ENCODE measurements around the gene PSMA3.

The PSMA3 gene

DNA sequence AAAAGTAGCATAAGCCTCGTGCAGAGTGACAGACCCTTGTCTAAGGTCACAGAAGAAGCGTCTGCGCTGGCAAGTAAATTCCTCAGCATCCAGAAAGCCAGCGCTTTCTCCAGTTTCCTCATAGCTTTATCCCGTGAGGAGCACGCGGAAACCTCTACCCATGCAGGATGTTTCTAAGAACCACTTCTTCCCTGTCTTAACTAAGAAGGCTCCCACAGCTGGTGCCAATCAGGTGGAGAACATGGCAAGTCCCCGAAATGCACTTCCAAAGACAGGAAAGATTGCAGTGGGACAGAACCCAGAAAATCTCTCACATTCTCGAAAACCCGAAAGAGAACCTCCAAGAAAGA lies 52.7 kb downstream of the PSMA3 start:
- H3K4me3 ChIP-seq (ENCODE audit: low read depth, low read length): peak overlapping the region; percentile 81
- H3K9ac ChIP-seq: peak overlapping the region; percentile 57
- TF ChIP-seq, protein P1, sequence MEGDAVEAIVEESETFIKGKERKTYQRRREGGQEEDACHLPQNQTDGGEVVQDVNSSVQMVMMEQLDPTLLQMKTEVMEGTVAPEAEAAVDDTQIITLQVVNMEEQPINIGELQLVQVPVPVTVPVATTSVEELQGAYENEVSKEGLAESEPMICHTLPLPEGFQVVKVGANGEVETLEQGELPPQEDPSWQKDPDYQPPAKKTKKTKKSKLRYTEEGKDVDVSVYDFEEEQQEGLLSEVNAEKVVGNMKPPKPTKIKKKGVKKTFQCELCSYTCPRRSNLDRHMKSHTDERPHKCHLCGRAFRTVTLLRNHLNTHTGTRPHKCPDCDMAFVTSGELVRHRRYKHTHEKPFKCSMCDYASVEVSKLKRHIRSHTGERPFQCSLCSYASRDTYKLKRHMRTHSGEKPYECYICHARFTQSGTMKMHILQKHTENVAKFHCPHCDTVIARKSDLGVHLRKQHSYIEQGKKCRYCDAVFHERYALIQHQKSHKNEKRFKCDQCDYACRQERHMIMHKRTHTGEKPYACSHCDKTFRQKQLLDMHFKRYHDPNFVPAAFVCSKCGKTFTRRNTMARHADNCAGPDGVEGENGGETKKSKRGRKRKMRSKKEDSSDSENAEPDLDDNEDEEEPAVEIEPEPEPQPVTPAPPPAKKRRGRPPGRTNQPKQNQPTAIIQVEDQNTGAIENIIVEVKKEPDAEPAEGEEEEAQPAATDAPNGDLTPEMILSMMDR (IDR thresholded peaks at IDR 0.05): no peak
- peak overlapping the region; percentile 87 for H2AFZ ChIP-seq
- H3K36me3 ChIP-seq (ENCODE audit: control insufficient read depth, insufficient read depth, low read length): no peaks in the 10 kb centered on the region
- no peaks in the 10 kb centered on the region for H3K27me3 ChIP-seq (ENCODE audit: control insufficient read depth, insufficient read depth, low read length)
- H3K4me2 ChIP-seq (ENCODE audit: low read length): peak overlapping the region; percentile 92
- H3K4me1 ChIP-seq: peaks cover 8% of the 10 kb centered on the region
- peaks cover 43% of the 10 kb centered on the region for H3K79me2 ChIP-seq
- no peaks in the 10 kb centered on the region for H3K9me3 ChIP-seq (ENCODE audit: control insufficient read depth, low read length)
- H3K27ac ChIP-seq: peak overlapping the region; percentile 98

DNA sequence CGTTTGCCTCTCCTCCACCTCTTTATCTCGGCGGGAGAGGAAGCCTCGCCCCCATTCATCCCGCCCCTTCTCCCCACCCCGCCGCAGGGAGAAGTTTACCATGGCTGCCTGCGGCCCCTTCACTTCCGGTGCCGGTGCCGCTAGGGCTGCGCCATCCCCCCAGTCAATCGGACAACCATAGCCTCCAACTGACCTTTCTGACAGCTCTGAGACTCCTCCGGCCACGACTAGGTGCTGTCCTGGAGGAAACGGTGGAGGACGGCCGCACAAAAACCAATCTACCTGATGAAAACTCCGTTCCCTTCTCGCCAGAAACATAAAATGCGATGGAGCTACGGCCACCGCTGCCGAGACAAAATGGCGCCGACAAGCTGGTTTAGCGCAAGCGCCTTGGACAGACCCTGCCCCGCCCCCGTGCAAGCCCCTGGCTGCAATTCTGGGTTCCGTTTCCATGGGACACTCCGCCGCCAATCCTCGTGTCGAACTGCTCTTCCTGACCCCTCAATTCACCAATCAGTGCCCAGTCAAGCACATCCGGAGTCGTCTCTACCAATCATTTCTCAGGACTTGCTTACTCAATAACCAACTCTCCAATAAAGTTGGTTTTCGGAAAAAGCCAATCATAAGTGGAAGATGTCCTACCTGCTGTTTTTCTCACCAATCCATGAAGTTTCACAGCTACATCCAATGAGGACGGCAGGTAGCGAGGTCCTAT lies 53.3 kb downstream of the PSMA3 start:
- TF ChIP-seq, protein P1 (IDR thresholded peaks at IDR 0.05): peak; percentile 21
- peak overlapping the region; percentile 98 for H3K27ac ChIP-seq
- H3K36me3 ChIP-seq (ENCODE audit: control insufficient read depth, insufficient read depth, low read length): no peaks in the 10 kb centered on the region
- H3K4me1 ChIP-seq: peaks cover 8% of the 10 kb centered on the region
- H3K9me3 ChIP-seq (ENCODE audit: control insufficient read depth, low read length): no peaks in the 10 kb centered on the region
- H3K4me3 ChIP-seq (ENCODE audit: low read depth, low read length): peak overlapping the region; percentile 81
- H3K27me3 ChIP-seq (ENCODE audit: control insufficient read depth, insufficient read depth, low read length): no peaks in the 10 kb centered on the region
- H3K79me2 ChIP-seq: peaks cover 41% of the 10 kb centered on the region
- H3K4me2 ChIP-seq (ENCODE audit: low read length): peak overlapping the region; percentile 92
- peak overlapping the region; percentile 57 for H3K9ac ChIP-seq
- H2AFZ ChIP-seq: peak overlapping the region; percentile 92

DNA sequence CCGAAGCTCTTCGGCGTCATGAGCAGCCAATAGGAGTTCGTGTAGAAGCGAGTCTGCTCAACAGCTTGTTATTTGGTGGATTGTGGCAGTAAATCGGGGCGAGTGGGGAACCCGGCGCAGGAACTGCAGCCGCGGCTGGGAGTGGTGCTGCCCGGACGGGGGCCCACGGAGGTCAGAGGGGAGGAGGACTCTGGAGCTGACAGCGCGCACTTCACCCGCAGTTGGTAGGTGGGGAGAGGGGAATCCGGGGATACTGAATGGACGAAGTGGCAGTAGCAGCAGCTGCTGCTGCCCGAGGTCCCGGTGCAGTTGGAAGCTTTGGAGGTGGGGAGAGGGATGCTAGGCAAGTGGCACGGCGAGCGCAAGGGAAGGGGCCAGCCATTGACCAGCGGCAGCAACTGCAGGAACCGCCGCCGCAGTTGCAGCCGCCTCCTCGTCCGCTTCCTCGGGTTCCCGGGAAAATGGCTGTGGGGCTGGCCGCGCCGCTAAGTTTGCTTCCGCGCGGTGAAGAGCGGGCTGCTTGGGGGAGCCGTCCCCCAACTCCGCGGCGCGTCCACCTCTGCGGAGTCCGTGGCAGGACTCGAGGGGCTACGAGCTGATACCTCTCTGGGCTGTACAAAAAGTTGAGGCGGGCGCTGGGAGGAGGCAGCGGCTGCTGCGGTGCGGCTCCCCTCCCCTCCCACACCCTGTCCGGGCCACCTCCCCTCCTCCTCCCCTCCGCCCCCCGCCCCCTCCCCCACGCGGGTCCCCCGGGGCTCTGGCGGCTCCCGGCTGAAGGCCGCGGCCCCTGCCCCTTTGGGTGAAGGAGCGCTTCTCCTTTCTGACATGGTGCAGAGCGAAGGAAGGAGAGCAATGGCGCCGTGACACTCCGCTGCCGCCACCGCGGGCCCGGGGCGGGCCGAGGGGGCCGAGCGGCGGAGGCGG lies 54.1 kb downstream of the PSMA3 start, which contains the start of gene ARID4A:
Gene ARID4A (plus strand): TSS at position 79 of the 924 bp plus-strand sequence. CDS start 1,300 bp downstream, outside the sequence.
- peak within 1 kb of the TSS; percentile 98 for H3K27ac ChIP-seq
- TF ChIP-seq, protein P1 (IDR thresholded peaks at IDR 0.05): no peak
- H3K4me1 ChIP-seq: peaks cover 8% of the 10 kb centered on the region
- peaks cover 40% of the 10 kb centered on the region for H3K79me2 ChIP-seq
- no peaks in the 10 kb centered on the region for H3K36me3 ChIP-seq (ENCODE audit: control insufficient read depth, insufficient read depth, low read length)
- H3K4me3 ChIP-seq (ENCODE audit: low read depth, low read length): peak within 1 kb of the TSS; percentile 81
- H3K4me2 ChIP-seq (ENCODE audit: low read length): peak within 1 kb of the TSS; percentile 92
- no peaks in the 10 kb centered on the region for H3K9me3 ChIP-seq (ENCODE audit: control insufficient read depth, low read length)
- peak within 1 kb of the TSS; percentile 92 for H2AFZ ChIP-seq
- H3K9ac ChIP-seq: peak within 1 kb of the TSS; percentile 77
- no peaks in the 10 kb centered on the region for H3K27me3 ChIP-seq (ENCODE audit: control insufficient read depth, insufficient read depth, low read length)

DNA sequence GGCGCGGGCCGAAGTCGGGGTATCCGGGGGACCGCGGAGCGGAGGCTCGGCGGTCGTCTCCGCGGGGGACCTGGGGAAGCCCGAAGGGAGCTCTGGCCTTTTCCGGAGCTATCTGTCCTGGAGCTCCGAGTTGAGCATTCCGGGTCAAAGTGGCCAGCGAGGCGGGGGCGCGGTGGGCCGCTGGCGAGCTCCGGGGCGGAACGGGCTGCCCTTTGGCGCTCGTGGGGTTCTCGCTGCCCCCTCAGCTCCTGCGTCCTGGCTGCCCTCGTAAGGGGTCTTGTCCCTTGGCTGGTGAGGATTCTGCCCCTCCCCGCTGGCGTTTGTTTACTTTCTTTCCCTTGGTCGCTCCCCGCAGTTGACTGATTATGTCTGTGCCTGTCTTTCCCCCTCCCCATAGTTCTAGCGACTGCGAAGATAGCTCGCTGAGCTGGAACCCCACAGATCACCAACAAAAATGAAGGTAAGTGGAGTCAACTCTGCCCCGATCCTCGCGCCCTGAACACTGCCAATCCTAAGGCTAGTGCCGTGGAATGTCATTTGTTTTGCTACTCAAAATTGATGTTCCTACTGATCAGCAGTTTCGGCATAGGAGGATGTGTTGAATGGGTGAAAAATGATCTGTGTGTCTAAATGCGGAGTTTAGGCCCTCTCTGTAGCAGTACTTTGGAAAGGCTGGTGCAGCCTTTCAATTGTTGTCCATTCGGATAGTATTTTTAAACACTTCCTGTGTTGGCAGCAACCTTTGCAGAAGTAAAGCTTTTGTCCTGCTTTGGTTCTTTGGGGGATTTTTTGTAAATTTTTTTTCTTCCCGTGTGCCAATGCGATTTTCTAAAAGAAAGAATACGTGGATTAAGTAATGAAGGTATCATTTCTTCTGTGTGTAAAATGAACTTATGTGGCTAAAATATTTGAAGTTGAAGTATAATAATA lies 55.0 kb downstream of the PSMA3 start:
- TF ChIP-seq, protein P1 (IDR thresholded peaks at IDR 0.05): no peak
- peak overlapping the region; percentile 81 for H3K4me3 ChIP-seq (ENCODE audit: low read depth, low read length)

More for the DNA sequence above, 55.0 kb downstream of the PSMA3 start:
- Histone ChIP-seq H3K9ac (peak overlapping the region; percentile 68), H3K4me1 (peaks cover 8% of the 10 kb centered on the region), H3K27ac (peak overlapping the region; percentile 79), H3K4me2 (ENCODE audit: low read length) (peak overlapping the region; percentile 60), H2AFZ (peak overlapping the region; percentile 81), H3K27me3 (ENCODE audit: control insufficient read depth, insufficient read depth, low read length) (no peaks in the 10 kb centered on the region), H3K36me3 (ENCODE audit: control insufficient read depth, insufficient read depth, low read length) (no peaks in the 10 kb centered on the region), H3K79me2 (peaks cover 38% of the 10 kb centered on the region), H3K9me3 (ENCODE audit: control insufficient read depth, low read length) (no peaks in the 10 kb centered on the region)
